Gastrocnemius medialis (tissue), 4 donors: ENCODE measurements around the gene RPS29. TPM values are rescaled to one million over a fixed set of nuclear protein-coding genes. Genes with fewer than 3 reads are reported as not detected.

Source experiments
- ATAC-seq, 2 donors: fragments of 150-250 bp; one replicate each; pipeline ENCODE4 v1.9.1; 2016
- DNase-seq, 2 donors: peaks; one replicate each; pipeline ENCODE4 v3.0.0-alpha.2; 2019
- H3K27ac ChIP-seq, 4 donors: fragments of 200-600 bp; sonication (generic); 1 replicate in 1 of 4; 2 replicates in 3 of 4; pipeline ENCODE4 v1.5.1; 2016 to 2018; ENCODE audit warnings: mild to moderate bottlenecking in 2 of 4, moderate library complexity in 1 of 4
- H3K27me3 ChIP-seq, 3 donors: fragments of 200-600 bp; sonication (generic) in 2 of 3; 1 replicate in 1 of 3; 2 replicates in 2 of 3; pipeline versions ENCODE4 v1.5.1 to v1.6.0; 2016 to 2019; ENCODE audit warnings: mild to moderate bottlenecking in 1 of 3, moderate library complexity in 1 of 3
- H3K36me3 ChIP-seq, 2 donors: fragments of 200-600 bp; sonication (generic) in 1 of 2; one replicate each; pipeline ENCODE4 v1.5.1; 2017 to 2018
- H3K4me1 ChIP-seq, 2 donors: fragments of 200-600 bp; sonication (generic) in 1 of 2; one replicate each; pipeline ENCODE4 v1.5.1; 2016 to 2017; ENCODE audit warnings: mild to moderate bottlenecking in 2 of 2
- H3K4me3 ChIP-seq, 4 donors: fragments of 200-600 bp; sonication (generic) in 3 of 4; 1 replicate in 1 of 4; 2 replicates in 3 of 4; pipeline ENCODE4 v1.5.1; 2016 to 2019; ENCODE audit warnings: mild to moderate bottlenecking in 2 of 4
- H3K9me3 ChIP-seq, 3 donors: fragments of 200-600 bp; sonication (generic) in 2 of 3; 1 replicate in 1 of 3; 2 replicates in 2 of 3; pipeline ENCODE4 v1.5.1; 2016 to 2019
- POLR2A ChIP-seq, 2 donors: fragments of 450-650 bp; IDR thresholded peaks; one replicate each; pipeline ENCODE4 v1.6.1; 2017; ENCODE audit warnings: antibody characterized with exemption in 2 of 2, mild to moderate bottlenecking in 2 of 2, moderate library complexity in 2 of 2
- in situ Hi-C, 4 donors: fragments of 200-750 bp; cut with MboI; loops; one replicate each; pipeline versions ENCODE4 v1.15.0 to v1.8.0; 2017; ENCODE audit warnings: low sequenced_read_pairs in 4 of 4
- intact Hi-C: fragments of 100-400 bp; cut with DNase I; formaldehyde crosslinking; loops from one replicate; pipeline ENCODE4 v1.15.1; 2023; ENCODE audit warnings: low total_unique reads
- total RNA-seq, 4 donors: library from RNA; depleted of rRNA; stranded (reverse); fragments of >200 nt; gene quantifications; one replicate each; pipeline versions ENCODE4 v1.1.0 to v1.2.3, GENCODE V29; 2016
- TF ChIP-seq, protein P1 (sequence below), 5 experiments: fragments of 450-650 bp in 3 of 5; fragments of 200-600 bp in 2 of 5; sonication (generic) in 2 of 5; IDR thresholded peaks in 4 of 5; conservative IDR thresholded peaks in 1 of 5; 1 replicate in 4 of 5; 2 replicates in 1 of 5; pipeline ENCODE4 v1.5.1; 2016 to 2019; ENCODE audit warnings: antibody characterized with exemption in 5 of 5, mild to moderate bottlenecking in 3 of 5, moderate library complexity in 3 of 5

Gene RPS29
- over 10,000 TPM in 1 of 4 donors, 1,000 to 10,000 TPM in 3; 6,799 to 10,395 (median 8,793) TPM for total RNA-seq

GRCh38 chr14:49585803-49586672 lies at the start of gene RPS29:
Gene RPS29 (minus strand): TSS chr14:49586380. CDS start chr14:49586346, 34 bp downstream.
- no peaks in the 10 kb centered on the region for H3K9me3 ChIP-seq
- peaks cover 27 to 29% of the 10 kb centered on the region in 2 donors for H3K4me1 ChIP-seq
- H3K27me3 ChIP-seq: no peaks in the 10 kb centered on the region
- peak; percentile 99 for ATAC-seq
- peak; percentile 97 to 98 for DNase-seq
- peak within 1 kb of the TSS; percentile 78 to 99 (median 93) for H3K4me3 ChIP-seq
- peak within 1 kb of the TSS; percentile 94 to 98 (median 96) for H3K27ac ChIP-seq
- intact Hi-C loops: loop anchor here (1.0 to 5.0 kb wide), 3 partner anchors 34 to 266 kb away; partner anchors contain the start of genes DNAAF2, MGAT2, NEMF and RPL36AL
- TF ChIP-seq, protein P1, sequence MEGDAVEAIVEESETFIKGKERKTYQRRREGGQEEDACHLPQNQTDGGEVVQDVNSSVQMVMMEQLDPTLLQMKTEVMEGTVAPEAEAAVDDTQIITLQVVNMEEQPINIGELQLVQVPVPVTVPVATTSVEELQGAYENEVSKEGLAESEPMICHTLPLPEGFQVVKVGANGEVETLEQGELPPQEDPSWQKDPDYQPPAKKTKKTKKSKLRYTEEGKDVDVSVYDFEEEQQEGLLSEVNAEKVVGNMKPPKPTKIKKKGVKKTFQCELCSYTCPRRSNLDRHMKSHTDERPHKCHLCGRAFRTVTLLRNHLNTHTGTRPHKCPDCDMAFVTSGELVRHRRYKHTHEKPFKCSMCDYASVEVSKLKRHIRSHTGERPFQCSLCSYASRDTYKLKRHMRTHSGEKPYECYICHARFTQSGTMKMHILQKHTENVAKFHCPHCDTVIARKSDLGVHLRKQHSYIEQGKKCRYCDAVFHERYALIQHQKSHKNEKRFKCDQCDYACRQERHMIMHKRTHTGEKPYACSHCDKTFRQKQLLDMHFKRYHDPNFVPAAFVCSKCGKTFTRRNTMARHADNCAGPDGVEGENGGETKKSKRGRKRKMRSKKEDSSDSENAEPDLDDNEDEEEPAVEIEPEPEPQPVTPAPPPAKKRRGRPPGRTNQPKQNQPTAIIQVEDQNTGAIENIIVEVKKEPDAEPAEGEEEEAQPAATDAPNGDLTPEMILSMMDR (IDR thresholded peaks at IDR 0.05 in 4 of 5, conservative IDR thresholded peaks at IDR 0.05 in 1 of 5): no peak
- peak; percentile 94 to 96 for TF ChIP-seq POLR2A (IDR thresholded peaks at IDR 0.05)
- in situ Hi-C loops: loop anchor here in 1 of 4 donors (10.0 kb wide), 1 partner anchor 49 kb away; the partner anchor contains the start of gene DNAAF2
- peaks cover 0 to 29% of the 10 kb centered on the region in 2 donors for H3K36me3 ChIP-seq

DNA sequence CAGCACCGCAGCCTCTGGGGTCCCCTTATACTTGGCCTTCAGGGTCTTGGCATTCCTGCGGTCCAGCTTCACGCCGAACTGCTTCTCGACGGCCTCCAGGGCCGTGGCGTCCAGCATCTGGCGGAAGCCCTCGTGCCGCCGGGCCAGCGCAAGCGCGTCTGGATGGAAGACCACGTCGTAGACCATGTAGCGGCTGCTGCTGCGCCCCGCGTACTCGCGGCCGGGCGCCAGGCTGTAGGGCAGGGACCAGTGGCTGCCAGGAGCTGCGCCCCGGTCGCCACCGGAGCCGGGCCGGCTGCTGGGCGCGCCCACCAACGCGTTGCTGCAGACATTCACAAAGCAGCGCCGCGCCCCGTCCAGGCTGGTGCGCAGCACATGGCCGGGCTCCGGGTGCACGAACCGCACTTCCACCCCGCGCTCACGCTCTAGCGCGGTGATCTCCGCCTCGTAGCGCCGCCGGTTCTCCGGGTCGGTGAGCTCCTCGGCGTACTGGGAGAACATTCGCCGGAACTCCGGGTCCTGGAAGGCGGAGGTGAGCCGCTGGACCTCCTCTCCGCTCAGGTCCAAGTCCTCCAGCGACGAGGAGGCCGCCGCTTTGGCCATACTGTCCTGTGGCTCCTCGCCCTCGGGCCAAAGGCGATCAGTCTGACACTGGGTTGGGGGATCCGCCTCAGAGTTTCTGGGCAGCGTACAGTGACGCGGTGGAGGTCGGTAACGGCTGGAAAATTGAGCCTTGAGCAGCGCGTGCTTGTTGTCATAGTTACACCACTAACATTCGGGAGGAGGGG lies 48.6 kb upstream of the RPS29 start, which contains the start of gene DNAAF2:
TSS of gene DNAAF2 (minus strand) at position 698 of the 788 bp plus-strand sequence. CDS start at position 603, 95 bp downstream.
- DNase-seq: peak; percentile 34 to 39
- intact Hi-C loops (loop anchor here (1.0 to 10.0 kb wide), 6 partner anchors 14 to 470 kb away; partner anchors contain the start of genes KLHDC1, KLHDC2, MGAT2 and NEMF), in situ Hi-C loops (loop anchor here in 3 of 4 donors (10.0 to 25.0 kb wide), 4 partner anchors 50 to 478 kb away; partner anchors contain the start of genes KLHDC2 (in 2 of the 3), VCPKMT (in 2 of the 3) and RPS29 (in 1 of the 3))
- H3K4me1 ChIP-seq: peaks cover 18 to 34% of the 10 kb centered on the region in 2 donors
- H3K9me3 ChIP-seq: no peaks in the 10 kb centered on the region
- peak within 1 kb of the TSS; percentile 83 to 99 (median 90) for H3K4me3 ChIP-seq
- peak; percentile 48 to 60 for ATAC-seq
- no peaks in the 10 kb centered on the region for H3K27me3 ChIP-seq
- TF ChIP-seq, protein P1 (IDR thresholded peaks at IDR 0.05 in 4 of 5, conservative IDR thresholded peaks at IDR 0.05 in 1 of 5): no peak
- no peak for TF ChIP-seq POLR2A (IDR thresholded peaks at IDR 0.05)
- peaks cover 0 to 3% of the 10 kb centered on the region in 2 donors for H3K36me3 ChIP-seq
- peak within 1 kb of the TSS; percentile 92 to 100 (median 97) for H3K27ac ChIP-seq

DNA sequence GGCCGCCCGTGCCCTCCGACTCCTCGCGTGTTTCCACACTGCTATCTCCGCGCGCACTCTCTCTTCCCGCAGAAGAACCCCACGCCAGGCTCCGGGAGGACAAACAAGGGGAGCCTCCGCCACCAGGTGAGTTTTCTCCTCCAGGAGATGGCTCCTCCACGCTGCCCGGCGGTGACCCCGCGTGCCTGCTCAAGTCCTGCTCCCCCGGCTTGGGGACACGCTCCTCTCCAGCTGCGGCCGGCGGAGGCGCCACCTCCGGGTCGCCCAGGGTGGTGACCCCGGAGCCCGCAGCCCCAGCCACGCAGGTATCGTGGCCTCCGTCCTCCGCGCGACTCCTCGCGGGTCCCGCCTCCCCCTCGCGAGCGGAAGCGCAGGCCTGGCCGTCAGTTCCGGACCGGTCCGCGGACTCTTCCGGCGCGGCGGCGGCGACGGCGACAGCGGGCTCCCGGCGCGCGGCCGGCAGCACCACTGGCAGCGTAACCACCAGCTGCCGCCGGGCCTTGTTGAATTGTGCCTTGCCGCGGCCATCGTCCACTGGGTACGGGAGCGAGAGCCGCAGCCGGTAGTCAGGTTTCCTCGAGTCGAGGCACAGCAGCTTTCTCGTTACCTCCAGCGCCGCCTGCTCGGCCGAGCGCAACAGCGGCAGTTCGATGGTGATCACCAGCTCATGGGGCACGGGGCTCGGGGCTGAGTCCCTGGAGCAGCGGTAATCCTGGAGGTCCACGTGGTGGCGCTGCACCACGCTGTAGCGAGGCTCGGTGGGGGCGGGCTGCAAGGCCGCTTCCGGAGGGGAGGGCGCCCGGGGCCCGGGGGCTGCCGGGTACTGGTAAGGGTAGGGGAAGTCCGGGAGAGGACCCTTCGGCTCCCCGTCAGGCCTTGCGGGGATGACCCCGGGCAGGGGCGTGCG lies 47.7 kb upstream of the RPS29 start:
- intact Hi-C loops (loop anchor here (1.0 to 10.0 kb wide), 6 partner anchors 14 to 471 kb away; partner anchors contain the start of genes KLHDC1, KLHDC2, MGAT2 and NEMF), in situ Hi-C loops (loop anchor here in 3 of 4 donors (10.0 to 25.0 kb wide), 4 partner anchors 49 to 478 kb away; partner anchors contain the start of genes KLHDC2 (in 2 of the 3), VCPKMT (in 2 of the 3) and RPS29 (in 1 of the 3))
- H3K9me3 ChIP-seq: no peaks in the 10 kb centered on the region
- H3K27me3 ChIP-seq: no peaks in the 10 kb centered on the region
- H3K4me3 ChIP-seq: peak overlapping the region; percentile 83 to 99 (median 90)
- peaks cover 18 to 34% of the 10 kb centered on the region in 2 donors for H3K4me1 ChIP-seq
- peak; percentile 88 to 89 for ATAC-seq
- H3K36me3 ChIP-seq: peaks cover 0 to 3% of the 10 kb centered on the region in 2 donors
- TF ChIP-seq, protein P1 (IDR thresholded peaks at IDR 0.05 in 4 of 5, conservative IDR thresholded peaks at IDR 0.05 in 1 of 5): peak; percentile 67 to 88 (median 81)
- peak; percentile 90 to 91 for TF ChIP-seq POLR2A (IDR thresholded peaks at IDR 0.05)
- H3K27ac ChIP-seq: peak overlapping the region; percentile 92 to 100 (median 97)
- peak; percentile 91 for DNase-seq
